GM20431 (cell line): ENCODE results near the gene TMEM167B.
"Not testable (repeated sequence)": the region's sequence is repeated elsewhere in the genome, so short reads cannot be mapped to it uniquely, and the experiment has no call there.

Experiments used
- in situ Hi-C: fragments of 300-500 bp; cut with MseI, MboI; formaldehyde crosslinking; loops from one replicate; pipeline ENCODE4 v1.15.0; 2020; ENCODE audit warnings: low sequenced_read_pairs; ENCODE audit not compliant: unreplicated experiment

Gene TMEM167B

DNA sequence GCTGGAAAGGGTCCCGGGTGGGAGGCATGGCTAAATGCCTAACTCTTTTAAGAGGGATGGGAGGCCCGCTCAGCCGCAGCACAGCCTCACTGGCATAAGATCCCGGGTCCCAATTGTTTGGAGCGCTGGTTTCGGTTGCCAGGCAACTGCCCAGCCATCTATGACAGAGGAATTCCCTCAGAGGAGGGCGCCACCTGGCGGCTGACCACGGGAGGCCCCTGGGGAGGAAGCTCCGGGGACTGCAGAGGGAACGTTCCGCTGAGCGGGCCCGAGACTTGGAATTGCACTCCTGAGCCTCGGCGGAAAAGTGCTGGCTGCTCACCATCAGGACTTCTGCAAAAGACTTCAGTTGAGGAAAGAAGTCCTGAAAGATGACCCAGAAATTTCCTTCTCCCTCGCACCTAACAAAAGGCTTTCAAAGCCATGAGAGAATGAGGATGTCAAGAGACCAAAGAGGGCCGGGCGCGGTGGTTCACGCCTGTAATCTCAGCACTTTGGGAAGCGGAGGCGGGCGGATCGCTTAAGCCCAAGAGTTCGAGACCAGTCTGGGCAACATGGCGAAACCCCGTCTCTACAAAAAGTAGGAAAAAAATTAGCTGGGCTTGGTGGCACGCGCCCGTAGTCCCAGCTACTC lies 22.2 kb downstream of the TMEM167B start:
- in situ Hi-C loops: no loop called here

DNA sequence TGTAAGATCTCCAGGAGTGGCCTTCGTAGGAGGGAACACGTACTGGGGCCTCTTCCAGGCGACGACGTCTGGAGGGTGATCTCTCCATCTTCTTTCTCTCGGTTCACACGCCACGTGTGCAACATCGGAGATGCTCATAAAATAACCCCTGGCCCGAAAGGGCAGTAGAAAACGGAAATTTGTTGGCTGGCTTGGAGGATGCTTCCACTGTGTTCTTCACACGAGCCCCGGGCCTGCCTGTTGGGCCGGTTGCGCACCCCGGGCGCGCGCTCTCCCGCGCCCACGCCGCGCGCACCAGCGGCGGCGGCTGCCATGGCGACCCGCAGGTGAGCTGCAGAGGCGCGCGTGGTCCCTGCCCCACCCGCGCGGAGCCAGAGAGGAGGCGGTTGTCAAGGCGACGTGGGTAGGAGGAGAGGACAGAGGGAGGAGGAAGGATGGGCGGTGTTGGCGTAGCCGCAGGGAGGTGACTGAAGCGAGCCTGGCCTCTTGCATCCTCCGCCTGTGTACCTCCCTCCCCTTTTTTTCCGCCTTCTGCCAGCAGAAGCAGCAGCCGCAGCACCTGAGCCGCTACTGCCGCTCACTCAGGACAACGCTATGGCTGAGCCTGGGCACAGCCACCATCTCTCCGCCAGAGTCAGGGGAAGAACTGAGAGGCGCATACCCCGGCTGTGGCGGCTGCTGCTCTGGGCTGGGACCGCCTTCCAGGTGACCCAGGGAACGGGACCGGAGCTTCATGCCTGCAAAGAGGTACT lies 23.2 kb downstream of the TMEM167B start, which contains the start of gene ELAPOR1:
Gene ELAPOR1 (plus strand): TSS at position 526 of the 752 bp plus-strand sequence. CDS start 69 bp downstream, at position 595.
- in situ Hi-C loops: no loop called here

DNA sequence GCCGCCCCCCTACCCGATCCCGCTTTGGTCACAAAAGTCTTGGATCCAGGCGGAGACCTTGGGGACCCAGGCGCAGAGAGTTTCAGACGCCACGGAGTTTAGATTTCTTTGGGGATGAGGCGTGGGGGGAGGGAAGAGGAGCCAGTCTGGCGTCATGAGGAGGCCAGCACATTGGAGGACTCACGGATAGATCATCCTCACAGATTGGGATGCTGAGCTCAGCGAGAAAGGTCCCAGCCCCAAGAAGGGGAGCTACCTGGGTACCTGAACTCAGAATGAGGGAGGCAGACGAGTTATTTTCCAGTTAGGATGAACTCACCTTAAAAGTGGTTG lies 23.7 kb downstream of the TMEM167B start:
- in situ Hi-C loops: no loop called here

DNA sequence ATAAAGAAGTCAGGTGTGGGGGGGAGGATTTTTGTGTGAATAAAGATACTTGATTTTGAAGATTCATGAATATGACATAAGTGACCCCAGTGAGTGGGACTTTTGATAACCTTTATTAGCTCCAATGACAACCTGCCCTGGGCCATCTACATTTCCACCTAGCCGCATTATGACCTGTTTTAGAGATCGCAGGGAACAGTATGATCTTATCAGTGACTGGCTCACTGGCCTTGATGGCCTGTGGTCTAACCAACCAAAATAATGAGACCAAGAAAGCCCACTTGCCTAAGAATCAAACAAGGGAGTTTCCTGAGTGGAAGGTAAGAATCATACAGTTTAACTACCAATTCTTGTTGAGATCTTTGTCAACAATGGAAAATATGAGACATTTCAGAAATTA lies 25.1 kb downstream of the TMEM167B start:
- in situ Hi-C loops: no loop called here

DNA sequence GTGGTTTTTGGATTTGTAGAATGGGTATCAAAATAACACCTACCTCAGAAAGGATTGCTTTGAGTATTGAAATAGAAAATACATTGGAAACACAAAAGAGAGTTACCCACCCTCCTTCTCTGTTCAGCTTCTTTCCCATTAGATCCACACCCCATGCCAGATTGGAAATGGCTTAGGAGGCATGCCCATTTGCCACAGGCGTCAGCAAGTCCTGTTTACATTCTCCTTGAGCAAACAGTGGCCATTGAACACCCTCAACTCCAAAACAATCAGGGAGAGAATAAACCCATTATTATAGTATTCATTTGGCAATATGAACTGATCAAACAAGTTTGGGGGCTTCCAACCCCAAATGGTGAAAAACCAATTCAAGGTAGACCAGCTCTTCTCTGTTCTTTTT lies 25.7 kb downstream of the TMEM167B start:
- in situ Hi-C loops: no loop called here

DNA sequence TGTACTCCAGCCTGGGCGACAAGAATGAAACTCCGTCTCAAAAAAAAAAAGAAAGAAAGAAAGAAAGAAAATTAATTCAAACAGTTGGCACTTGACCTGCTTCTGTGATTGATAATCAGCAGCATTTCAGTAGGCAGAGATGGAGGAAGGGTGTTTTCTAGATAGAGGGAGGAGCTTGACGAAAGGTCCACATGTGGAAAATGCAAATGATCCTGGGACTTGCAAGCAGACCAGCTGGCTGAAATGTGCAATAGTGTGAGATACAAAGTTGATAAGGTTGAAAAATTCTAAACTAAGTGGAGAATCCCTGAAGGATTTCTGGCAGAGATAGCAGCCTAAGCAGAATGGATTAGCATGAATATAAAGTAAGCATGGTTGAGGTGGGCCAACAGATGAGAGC lies 27.5 kb downstream of the TMEM167B start:
- in situ Hi-C loops: no loop called here

DNA sequence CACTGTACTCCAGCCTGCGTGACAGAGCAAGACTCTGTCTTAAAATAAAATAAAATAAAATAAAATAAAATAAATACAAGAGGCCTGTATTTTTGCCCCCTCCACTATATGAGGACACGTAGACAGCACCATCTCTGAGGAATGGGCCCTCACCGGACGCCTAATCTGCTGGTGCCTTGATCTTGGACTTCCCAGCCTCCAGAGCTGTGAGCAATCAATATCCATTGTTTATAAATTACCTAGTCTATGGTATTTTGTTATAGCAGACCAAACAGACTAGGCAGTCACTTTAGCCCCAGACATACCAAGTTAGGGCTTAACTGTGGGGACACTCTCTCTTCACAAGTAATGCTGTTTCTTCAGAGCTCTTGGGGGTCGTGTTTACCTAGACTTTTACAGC lies 29.8 kb downstream of the TMEM167B start:
- in situ Hi-C loops: no loop called here

DNA sequence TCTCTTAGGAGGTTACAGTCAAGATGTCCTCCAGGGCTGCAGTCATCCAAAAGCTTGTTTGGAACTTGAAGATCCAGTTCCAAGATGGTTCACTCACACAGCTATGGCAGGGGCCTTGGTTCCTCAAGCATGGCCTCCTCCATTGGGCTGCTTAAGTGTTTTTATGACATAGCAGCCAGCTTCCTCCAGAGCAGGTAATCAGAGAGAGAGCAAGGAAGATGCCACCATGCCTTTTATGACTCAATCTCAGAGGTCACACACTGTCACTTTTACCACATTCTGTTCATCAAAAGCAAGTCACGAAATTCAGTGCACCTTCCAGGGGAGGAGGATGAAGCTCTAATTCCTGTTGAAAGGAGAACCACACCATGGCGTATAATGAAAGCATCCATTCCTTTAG lies 40.5 kb downstream of the TMEM167B start:
- in situ Hi-C loops: no loop called here

DNA sequence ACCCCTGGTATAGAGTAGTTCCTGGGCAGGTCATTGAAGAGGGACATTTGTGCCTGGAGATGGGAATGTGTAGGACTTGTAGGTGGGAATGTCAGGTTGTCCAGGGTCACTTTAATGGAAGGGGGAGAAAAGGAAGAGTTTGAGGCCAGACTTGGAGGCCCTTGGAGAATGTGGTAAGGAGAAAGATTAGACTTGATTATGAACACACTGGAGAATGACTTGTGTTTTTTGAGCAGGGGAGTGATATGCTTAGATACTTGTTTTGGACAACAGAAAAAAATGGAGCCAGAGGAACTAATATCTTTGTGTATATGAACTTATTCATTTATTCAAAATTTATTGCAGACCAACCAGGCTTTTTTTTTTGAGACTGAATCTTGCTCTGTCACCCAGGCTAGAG lies 41.2 kb downstream of the TMEM167B start:
- in situ Hi-C loops: no loop called here

DNA sequence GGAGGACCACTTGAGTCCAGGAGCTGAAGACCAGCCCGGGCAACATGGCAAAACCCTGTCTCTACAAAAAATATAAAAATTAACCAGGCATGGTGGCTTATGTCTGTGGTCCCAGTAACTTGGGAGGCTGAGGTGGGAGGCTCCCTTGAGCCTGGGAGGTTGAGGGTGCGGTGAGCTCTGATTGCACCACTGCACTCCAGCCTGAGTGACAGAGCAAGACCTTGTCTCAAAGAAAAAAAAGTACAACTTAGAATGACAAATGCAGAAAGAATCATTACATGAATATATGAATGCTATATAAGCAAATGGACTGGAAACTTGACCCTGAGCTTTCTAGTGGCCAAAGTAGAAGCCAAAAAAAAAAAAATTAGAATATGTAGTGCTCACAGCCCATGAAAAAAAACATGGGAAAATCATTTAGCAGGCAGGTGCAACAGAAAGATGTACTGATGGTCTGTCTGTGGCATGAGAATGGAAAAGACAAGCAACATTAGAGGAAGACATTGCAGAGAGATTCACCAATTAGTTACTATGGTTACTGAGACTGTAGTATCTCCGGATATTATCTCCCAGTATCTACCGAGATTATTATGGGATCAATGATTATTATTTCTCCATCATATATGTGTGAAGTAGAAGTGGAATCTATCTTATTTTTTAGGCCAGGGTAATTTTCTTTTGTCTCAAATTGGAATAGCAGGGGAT lies 42.6 kb downstream of the TMEM167B start:
- in situ Hi-C loops: no loop called here

DNA sequence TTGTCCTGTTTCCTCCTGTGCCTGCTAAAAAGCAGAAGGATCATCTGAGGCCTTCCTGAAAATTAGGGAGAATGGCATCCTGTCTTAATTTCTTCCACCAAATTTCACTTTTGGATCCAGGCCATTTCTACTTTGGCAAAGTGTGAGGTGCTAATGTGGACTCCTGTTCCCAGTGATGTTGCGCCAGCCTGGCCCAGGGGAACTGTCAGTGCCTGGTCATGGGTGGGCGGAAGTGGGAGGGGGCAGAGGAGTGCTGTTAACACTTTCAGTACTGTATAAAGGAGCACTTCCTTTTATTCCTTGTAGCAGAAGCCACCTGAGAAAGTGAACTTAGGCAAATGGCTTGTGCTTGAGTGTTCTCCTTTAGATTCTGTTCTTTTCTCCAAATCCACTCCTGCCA lies 43.3 kb downstream of the TMEM167B start:
- in situ Hi-C loops: no loop called here

DNA sequence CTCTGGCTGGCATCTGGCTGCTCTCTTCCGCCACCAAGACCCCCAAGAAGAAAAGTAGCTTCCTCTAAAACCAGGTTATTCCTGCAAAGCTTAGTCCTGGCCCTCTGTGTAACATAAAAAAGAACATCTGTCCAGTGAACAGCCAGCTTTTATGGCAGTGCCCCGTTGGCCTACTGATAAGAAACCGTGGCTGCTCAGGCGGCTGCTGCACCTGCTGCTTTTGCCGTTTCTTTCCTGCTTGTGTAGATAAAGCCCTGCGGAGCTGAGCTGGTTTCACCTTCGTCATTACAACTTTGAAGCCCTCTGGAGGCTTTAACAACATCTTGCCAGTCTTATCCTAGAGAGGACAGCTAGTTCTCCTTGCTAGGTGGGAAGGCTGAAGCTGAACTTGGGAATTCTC lies 43.9 kb downstream of the TMEM167B start:
- in situ Hi-C loops: no loop called here

DNA sequence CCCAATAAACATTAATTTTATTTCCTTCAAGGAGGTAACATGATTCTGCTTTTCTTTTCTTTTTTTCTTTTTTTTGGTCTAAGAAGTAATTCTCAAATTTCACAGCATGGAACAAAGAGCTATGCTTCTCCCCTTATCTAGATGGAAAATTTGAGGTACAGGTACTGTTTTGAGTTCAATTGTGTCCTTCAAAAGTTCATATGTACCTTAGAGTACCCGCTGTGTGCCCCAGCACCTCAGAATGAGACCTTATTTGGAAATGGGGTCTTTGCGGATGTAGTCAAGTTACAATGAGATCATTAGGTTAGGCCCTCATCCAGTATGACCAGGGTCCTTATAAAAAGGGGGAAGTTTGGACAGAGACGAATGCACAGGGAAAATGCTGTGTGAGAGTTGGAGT lies 45.4 kb downstream of the TMEM167B start:
- in situ Hi-C loops: no loop called here

DNA sequence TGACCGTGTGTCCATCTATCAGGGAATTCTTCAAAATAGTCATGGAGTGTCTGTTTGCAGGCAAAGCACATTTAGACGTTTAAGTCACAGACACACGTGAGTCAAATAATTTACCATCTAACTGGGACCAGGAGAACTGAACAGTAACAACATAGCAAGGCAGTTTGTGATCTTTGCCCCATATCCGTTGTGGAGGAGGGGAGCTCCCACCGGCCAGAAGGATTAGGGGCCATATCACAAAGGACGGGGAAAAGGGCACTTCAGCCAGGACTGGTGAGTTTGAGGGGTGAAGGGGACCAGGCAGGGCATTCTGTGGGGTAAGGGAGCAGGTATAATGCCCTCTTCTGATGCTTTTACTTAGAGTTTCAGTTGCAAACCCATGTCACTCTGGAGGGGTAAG lies 46.2 kb downstream of the TMEM167B start:
- in situ Hi-C loops: no loop called here

DNA sequence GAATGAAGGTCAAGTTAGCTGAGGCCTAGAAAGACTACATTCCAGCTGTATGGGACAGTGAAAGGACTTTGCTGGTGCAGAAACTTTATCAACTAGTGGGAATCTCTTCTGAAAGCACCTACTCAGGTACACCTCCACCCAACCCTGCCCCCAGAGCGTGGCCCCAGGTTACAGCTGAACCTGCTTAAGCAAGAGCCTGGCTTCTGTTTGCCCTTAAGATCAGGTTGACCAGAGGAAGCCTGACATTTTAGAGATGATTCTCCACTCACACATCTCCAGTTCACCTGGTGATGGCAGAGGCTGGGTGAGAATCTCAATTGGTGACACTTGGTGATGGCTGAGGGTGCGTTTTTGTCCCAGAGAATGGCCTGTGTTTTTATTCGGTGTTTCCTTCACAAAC lies 47.4 kb downstream of the TMEM167B start:
- in situ Hi-C loops: no loop called here

DNA sequence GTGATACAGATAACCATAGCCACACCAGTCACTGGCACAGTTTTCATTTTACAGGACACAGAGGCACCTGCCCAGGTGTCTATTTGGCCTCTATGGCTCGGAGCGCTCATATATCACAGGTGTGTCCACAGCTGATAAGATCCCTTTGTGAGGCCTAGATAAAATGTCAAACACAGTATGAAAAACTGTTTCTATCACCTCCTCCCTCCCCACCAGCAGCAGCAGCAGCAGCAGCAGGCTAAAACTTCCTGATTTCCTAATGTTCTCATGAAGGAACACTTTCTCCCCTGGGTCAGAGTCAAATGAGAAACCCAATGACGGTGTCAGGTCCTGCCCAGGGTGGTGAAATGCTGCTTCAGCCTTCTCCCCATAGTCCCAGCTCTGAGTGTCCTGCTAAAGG lies 47.8 kb downstream of the TMEM167B start:
- in situ Hi-C loops: no loop called here

DNA sequence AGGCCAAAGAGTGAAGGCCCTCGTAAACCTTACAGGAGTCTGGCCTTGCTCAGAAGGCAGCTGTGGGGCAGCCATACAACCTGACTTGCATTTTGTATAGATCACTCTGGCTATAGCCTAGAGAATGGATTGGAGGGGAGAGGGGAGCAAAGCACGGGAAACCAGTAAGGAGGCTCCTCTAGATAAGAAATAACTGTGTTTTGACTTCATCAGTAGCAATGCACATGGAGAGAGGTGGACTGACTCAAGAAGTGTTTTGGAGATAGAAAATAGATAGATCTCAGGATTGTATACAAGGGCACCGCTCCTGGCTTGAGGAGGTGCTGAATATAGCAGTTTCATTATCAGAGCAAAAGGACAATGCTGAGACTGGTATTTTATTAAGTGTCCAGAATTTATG lies 49.8 kb downstream of the TMEM167B start:
- in situ Hi-C loops: no loop called here

DNA sequence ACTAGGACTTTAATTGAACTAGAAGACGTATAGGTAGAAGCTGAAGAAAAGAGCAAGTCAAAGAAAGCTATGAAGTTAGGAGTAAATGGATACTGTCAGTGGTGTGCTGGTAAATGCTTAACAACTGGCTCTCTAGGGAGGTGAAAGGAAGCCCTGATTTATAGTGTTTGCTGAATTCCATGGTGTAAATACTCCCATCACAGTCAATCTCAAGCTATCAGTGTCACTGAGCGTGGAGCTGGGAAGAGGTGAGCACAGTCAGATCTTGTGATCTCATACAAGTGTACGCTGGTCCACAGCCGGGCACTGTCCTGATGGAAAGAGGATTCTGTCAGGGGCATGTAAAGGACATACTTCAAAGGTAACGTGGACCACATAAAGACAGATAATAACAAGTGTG lies 51.7 kb downstream of the TMEM167B start:
- in situ Hi-C loops: no loop called here

DNA sequence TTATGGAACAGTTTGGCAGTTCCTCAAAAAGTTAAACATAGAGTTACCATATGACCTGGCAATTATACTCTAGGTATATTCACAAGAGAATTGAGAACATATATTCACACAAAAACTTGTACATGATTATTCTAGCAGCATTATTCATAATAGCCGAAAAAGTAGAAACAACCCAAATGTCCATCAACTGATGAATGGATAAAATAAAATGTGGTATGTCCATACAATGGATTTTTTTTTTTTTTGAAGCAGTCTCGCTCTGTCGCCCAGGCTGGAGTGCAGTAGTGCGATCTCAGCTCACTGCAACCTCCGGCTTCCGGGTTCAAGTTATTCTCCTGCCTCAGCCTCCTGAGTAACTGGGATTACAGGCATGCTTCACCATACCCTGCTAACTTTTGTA lies 52.2 kb downstream of the TMEM167B start:
- in situ Hi-C loops: not testable (repeated sequence)
